WI38 (cell line): ENCODE data around the gene FGF1.

Experiments used
- H3K4me3 ChIP-seq: 2 replicates; pipeline ENCODE4 v1.5.1; 2011; ENCODE audit warnings: low read depth, mild to moderate bottlenecking, control low read depth, low read length
- CTCF ChIP-seq: IDR thresholded peaks from 2 replicates; pipeline ENCODE4 v1.5.1; 2012; ENCODE audit warnings: low read depth, mild to moderate bottlenecking, control low read depth, low read length

The FGF1 gene

DNA sequence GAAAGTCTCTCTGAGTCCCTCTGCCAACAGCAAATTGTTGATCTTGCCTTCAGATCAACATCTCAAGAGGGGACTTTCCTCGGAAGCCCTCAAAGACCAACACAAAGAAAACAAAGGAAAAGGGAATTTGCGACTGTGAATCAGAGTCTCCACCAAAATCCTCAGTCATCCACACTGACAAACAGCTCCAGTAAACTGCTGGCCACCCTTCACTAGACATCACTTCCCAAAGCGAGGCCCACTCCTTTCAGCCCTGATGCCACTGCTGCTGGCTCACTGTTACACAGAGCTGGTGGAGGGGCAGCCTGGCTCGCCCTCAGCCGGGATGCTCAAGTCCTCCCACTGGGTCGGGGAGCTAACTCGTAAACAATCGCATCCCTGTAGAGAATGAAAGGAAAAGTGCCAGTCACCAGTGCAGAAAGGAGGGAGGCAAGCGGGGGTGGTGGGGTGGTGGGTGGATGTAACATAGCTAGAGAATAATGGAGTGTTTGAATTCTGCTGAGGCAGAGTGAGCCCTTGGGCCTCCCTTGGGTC is 1.3 kb downstream of the FGF1 start:
- TF ChIP-seq CTCF = no peak
- H3K4me3 ChIP-seq = no peak overlapping the region

DNA sequence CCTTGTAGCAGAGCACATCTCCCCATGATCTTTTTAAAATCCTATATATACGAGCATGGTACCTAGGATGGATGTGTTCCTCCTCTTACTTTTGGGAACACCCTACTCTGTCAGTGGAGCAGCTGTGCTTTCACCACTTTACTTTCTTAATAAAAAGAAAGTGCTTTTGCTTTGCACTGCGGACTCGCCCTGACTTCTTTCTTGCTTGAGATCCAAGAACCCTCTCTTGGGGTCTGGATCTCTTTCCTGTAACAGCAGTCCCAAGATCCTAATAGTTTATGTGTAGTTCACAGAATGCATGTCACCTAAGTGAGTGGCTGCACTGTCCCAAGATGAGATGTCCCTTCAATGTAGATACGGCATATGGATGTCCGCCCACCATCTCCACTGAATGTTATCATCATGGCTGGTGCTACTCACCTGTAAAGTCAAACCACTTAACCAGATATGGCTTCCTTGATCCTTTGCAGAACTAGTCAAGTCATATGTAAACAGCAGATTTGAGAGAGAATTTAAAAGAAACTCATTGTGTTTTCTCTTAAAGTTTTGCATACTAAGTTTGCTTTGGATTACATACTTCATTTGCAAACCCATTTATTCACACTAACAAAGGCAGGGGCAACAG is 1.9 kb downstream of the FGF1 start:
- no peak for TF ChIP-seq CTCF
- no peak overlapping the region for H3K4me3 ChIP-seq

- no peak for TF ChIP-seq CTCF
- H3K4me3 ChIP-seq = no peak overlapping the region
Observed at GRCh38 chr5:142683116-142683515, 2.8 kb downstream of the FGF1 start.

DNA sequence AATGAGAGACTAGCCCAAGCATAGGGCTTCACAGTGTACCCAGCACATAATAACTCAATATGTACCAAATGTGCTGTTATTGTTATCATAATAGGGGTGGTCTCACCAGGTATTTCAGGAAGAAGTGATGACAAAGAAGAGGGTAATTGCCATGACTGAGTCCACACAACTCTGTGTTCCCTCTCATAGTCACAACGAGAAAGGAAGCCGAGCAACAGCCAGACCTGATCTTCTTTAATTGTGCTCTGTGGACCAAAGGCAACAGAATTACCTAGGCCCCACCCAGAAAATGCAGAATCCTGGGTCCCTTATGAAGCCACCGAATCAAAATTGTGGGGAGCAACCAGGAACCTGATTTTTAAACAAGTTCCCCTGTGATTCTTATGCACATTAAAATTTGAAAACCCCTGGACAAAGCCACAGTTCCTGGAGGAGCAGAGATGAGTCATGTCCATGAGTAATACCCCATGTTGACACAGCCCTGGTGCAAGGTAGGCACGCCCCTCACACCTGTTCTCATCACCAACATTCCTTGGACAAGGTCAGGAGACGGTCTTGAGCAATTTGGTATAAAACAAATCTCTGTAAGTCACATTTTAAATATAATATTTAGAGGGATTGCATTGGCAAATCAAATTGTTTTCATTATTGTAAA is 5.2 kb downstream of the FGF1 start:
- TF ChIP-seq CTCF = no peak
- no peak overlapping the region for H3K4me3 ChIP-seq

DNA sequence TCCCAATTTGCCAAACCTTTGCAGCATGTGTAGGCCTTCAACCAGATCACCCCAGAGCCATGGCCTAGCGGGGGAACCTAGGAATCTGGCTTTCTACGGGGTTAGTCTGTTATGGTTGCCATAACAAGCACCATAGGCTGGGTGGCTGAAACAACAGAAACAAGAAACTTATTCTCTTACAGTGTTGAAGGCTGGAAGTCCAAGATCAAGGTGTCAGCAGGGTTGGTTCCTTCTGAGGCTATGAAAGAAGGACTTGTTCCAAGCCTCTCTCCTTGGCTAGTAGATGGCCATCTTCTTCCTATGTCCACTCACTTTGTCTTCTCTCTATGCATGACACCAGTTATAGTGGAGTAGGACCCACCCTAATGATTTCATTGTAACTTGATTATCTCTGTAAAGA is 6.1 kb downstream of the FGF1 start:
- TF ChIP-seq CTCF = no peak
- H3K4me3 ChIP-seq = no peak overlapping the region

GRCh38 chr5:142678529-142678928 is 7.4 kb downstream of the FGF1 start:
- TF ChIP-seq CTCF = no peak
- H3K4me3 ChIP-seq = no peak overlapping the region

GRCh38 chr5:142677198-142677597 is 8.7 kb downstream of the FGF1 start:
- no peak overlapping the region for H3K4me3 ChIP-seq
- TF ChIP-seq CTCF = no peak
